WTC11 (cell line): ENCODE results near the gene CFAP298. TPM values are rescaled to one million over a fixed set of nuclear protein-coding genes. Genes with fewer than 3 reads are reported as not detected.

ENCODE experiments used
- ATAC-seq: fragments of 200-7000 bp; cut with Tn5 transposase; 2 replicates; pipeline ENCODE4 v1.10.0; 2021; ENCODE audit warnings: mild to moderate bottlenecking, moderate library complexity
- CTCF ChIA-PET: fragments of 300-600 bp; sonication (Branson Sonifier 250); formaldehyde crosslinking; loops from one replicate; lab custom pipeline; 2021; ENCODE audit warnings: antibody characterized with exemption; lab: Charles Lee
- POLR2A ChIA-PET: fragments of 350-600 bp; sonication (Branson Sonifier 250); formaldehyde crosslinking; loops from one replicate; lab custom pipeline; 2021; ENCODE audit warnings: antibody characterized with exemption; lab: Charles Lee
- DNase-seq: peaks from one replicate; pipeline ENCODE4 v3.0.0; 2021; ENCODE audit warnings: low spot score
- H3K27ac Mint-ChIP-seq: 2 replicates; pipeline ENCODE4 v1.8.0; 2021; ENCODE audit warnings: mixed read lengths
- H3K27me3 Mint-ChIP-seq: 2 replicates; pipeline ENCODE4 v1.8.0; 2021; ENCODE audit warnings: low read depth, mild to moderate bottlenecking, moderate library complexity, mixed read lengths
- H3K36me3 Mint-ChIP-seq: 2 replicates; pipeline ENCODE4 v1.8.0; 2021; ENCODE audit warnings: mixed read lengths
- H3K4me1 Mint-ChIP-seq: 2 replicates; pipeline ENCODE4 v1.8.0; 2022; ENCODE audit warnings: mixed read lengths
- H3K4me3 Mint-ChIP-seq: 2 replicates; pipeline ENCODE4 v1.8.0; 2021; ENCODE audit warnings: mild to moderate bottlenecking, moderate library complexity, mixed read lengths
- H3K9me3 Mint-ChIP-seq: 2 replicates; pipeline ENCODE4 v1.8.0; 2021; ENCODE audit warnings: mixed read lengths
- ATF1 ChIP-seq: sonication (generic); formaldehyde crosslinking; IDR thresholded peaks from 2 replicates; pipeline ENCODE4 v1.8.1; 2023; ENCODE audit warnings: mild to moderate bottlenecking, moderate library complexity, missing genetic modification reagents
- EMX1 ChIP-seq: fragments of 250-450 bp; sonication (Bioruptor Pico); IDR thresholded peaks from 2 replicates; pipeline ENCODE4 v1.8.0; 2021; ENCODE audit warnings: mild to moderate bottlenecking
- ESRRA ChIP-seq: sonication (generic); formaldehyde crosslinking; IDR thresholded peaks from 2 replicates; pipeline ENCODE4 v1.8.1; 2022; ENCODE audit warnings: mild to moderate bottlenecking, missing genetic modification reagents, borderline replicate concordance
- FOXK1 ChIP-seq: sonication (generic); formaldehyde crosslinking; IDR thresholded peaks from 2 replicates; pipeline ENCODE4 v1.8.0; 2022; ENCODE audit warnings: mild to moderate bottlenecking, moderate library complexity, missing genetic modification reagents
- IRF2 ChIP-seq: sonication (generic); formaldehyde crosslinking; IDR thresholded peaks from 2 replicates; pipeline ENCODE4 v1.8.0; 2022; ENCODE audit warnings: low read depth, missing genetic modification reagents, borderline replicate concordance
- MXD4 ChIP-seq: fragments of 250-450 bp; sonication (Bioruptor Pico); IDR thresholded peaks from 2 replicates; pipeline ENCODE4 v1.8.0; 2021; ENCODE audit warnings: mild to moderate bottlenecking, moderate library complexity, borderline replicate concordance
- MYBL2 ChIP-seq: sonication (generic); formaldehyde crosslinking; IDR thresholded peaks from 2 replicates; pipeline ENCODE4 v1.8.1; 2023; ENCODE audit warnings: mild to moderate bottlenecking, moderate library complexity, missing genetic modification reagents
- PRRX2 ChIP-seq: fragments of 250-450 bp; sonication (Bioruptor Pico); IDR thresholded peaks from 2 replicates; pipeline ENCODE4 v1.8.0; 2021; ENCODE audit warnings: mild to moderate bottlenecking
- SOX15 ChIP-seq: fragments of 250-450 bp; sonication (Bioruptor Pico); IDR thresholded peaks from 2 replicates; pipeline ENCODE4 v1.9.0; 2021; ENCODE audit warnings: mild to moderate bottlenecking
- TEAD4 ChIP-seq: sonication (generic); formaldehyde crosslinking; IDR thresholded peaks from 2 replicates; pipeline ENCODE4 v1.8.0; 2022; ENCODE audit warnings: mild to moderate bottlenecking, missing genetic modification reagents
- TP53 ChIP-seq: sonication (generic); formaldehyde crosslinking; IDR thresholded peaks from 2 replicates; pipeline ENCODE4 v1.8.1; 2023; ENCODE audit warnings: mild to moderate bottlenecking, missing genetic modification reagents
- ZNF138 ChIP-seq: sonication (generic); formaldehyde crosslinking; conservative IDR thresholded peaks from 2 replicates; pipeline ENCODE4 v1.8.1; 2022; ENCODE audit warnings: mild to moderate bottlenecking, moderate library complexity, missing genetic modification reagents
- ZNF396 ChIP-seq: fragments of 250-450 bp; sonication (Bioruptor Pico); IDR thresholded peaks from 2 replicates; pipeline ENCODE4 v1.8.0; 2021; ENCODE audit warnings: mild to moderate bottlenecking, moderate library complexity, borderline replicate concordance
- total RNA-seq: library from RNA; stranded (reverse); gene quantifications from 3 replicates; pipeline ENCODE4 v1.2.3, GENCODE V29; 2021
- TF ChIP-seq, protein P1 (sequence below): sonication (generic); formaldehyde crosslinking; conservative IDR thresholded peaks from 2 replicates; pipeline ENCODE4 v1.8.1; 2022; ENCODE audit warnings: mild to moderate bottlenecking, missing genetic modification reagents
- TF ChIP-seq, protein P2 (sequence below): sonication (generic); formaldehyde crosslinking; IDR thresholded peaks from 2 replicates; pipeline ENCODE4 v1.8.0; 2023; ENCODE audit warnings: mild to moderate bottlenecking, missing genetic modification reagents
- TF ChIP-seq, protein P3 (sequence below): sonication (generic); formaldehyde crosslinking; IDR thresholded peaks from 2 replicates; pipeline ENCODE4 v1.8.1; 2022; ENCODE audit warnings: low read depth, missing genetic modification reagents, borderline replicate concordance
- TF ChIP-seq, protein P4 (sequence below): fragments of 250-450 bp; sonication (Bioruptor Pico); IDR thresholded peaks from 2 replicates; pipeline ENCODE4 v1.9.0; 2021; ENCODE audit warnings: moderate library complexity, mild to moderate bottlenecking, inconsistent platforms, borderline replicate concordance
- TF ChIP-seq, protein P5 (sequence below): fragments of 200-600 bp; IDR thresholded peaks from 2 replicates; pipeline ENCODE4 v1.8.0; 2022; ENCODE audit warnings: antibody characterized with exemption
- TF ChIP-seq, protein P6 (sequence below): fragments of 250-450 bp; sonication (Bioruptor Pico); conservative IDR thresholded peaks from 2 replicates; pipeline ENCODE4 v1.9.0; 2021; ENCODE audit warnings: mild to moderate bottlenecking
- TF ChIP-seq, protein P7 (sequence below): sonication (generic); formaldehyde crosslinking; IDR thresholded peaks from 2 replicates; pipeline ENCODE4 v1.8.1; 2023; ENCODE audit warnings: mild to moderate bottlenecking, missing genetic modification reagents
- TF ChIP-seq, protein P8 (sequence below): sonication (generic); formaldehyde crosslinking; IDR thresholded peaks from 2 replicates; pipeline ENCODE4 v1.8.1; 2022; ENCODE audit warnings: mild to moderate bottlenecking, moderate library complexity, missing genetic modification reagents
- TF ChIP-seq, protein P9 (sequence below): fragments of 250-450 bp; sonication (Bioruptor Pico); IDR thresholded peaks from 2 replicates; pipeline ENCODE4 v2.1.2; 2022; ENCODE audit warnings: mild to moderate bottlenecking, moderate library complexity

Gene CFAP298
- total RNA-seq, 1 experiment from 2014 or later, result 98.1 TPM

DNA sequence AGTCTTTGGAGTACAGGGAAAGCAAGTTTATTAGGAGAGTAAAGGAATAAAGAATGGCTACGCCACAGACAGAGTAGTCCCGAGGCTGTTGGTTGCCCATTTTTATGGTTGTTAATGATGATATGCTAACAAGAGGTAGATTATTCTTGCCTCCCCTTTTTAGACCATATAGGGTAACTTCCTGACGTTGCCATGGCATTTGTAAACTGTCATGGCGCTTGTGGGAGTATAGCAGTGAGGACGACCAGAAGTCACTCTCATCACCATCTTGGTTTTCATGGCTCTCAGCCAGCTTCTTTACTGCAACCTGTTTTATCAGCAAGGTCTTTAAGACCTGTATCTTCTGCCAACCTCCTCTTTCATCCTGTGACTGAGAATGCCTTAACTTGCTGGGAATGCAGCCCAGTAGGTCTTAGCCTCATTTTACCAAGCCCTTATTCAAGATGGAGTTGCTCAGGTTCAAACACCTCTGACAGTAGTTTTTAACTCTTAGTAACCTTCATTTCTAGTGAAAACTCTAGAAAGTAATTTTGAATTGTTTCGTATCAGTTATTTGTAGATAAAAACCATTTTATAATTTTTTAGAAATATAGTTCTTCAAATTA lies 53.1 kb downstream of the CFAP298 start:
- peaks cover 4% of the 10 kb centered on the region for H3K9me3 Mint-ChIP-seq
- DNase-seq, result no peak
- no peak for ATAC-seq
- H3K4me3 Mint-ChIP-seq, result no peak overlapping the region
- POLR2A ChIA-PET, result no interaction called here
- H3K36me3 Mint-ChIP-seq, result peaks cover under 1% of the 10 kb centered on the region; the same call in 1 of the 2 replicates
- H3K27ac Mint-ChIP-seq, result no peak overlapping the region
- no peak for TF ChIP-seq TP53 (CRISPR knock-in tag)
- no peak for TF ChIP-seq ZNF138 (CRISPR knock-in tag)
- no peak for TF ChIP-seq MXD4 (CRISPR knock-in tag)
- TF ChIP-seq, protein P1, sequence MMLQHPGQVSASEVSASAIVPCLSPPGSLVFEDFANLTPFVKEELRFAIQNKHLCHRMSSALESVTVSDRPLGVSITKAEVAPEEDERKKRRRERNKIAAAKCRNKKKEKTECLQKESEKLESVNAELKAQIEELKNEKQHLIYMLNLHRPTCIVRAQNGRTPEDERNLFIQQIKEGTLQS, result no peak
- TF ChIP-seq, protein P2, sequence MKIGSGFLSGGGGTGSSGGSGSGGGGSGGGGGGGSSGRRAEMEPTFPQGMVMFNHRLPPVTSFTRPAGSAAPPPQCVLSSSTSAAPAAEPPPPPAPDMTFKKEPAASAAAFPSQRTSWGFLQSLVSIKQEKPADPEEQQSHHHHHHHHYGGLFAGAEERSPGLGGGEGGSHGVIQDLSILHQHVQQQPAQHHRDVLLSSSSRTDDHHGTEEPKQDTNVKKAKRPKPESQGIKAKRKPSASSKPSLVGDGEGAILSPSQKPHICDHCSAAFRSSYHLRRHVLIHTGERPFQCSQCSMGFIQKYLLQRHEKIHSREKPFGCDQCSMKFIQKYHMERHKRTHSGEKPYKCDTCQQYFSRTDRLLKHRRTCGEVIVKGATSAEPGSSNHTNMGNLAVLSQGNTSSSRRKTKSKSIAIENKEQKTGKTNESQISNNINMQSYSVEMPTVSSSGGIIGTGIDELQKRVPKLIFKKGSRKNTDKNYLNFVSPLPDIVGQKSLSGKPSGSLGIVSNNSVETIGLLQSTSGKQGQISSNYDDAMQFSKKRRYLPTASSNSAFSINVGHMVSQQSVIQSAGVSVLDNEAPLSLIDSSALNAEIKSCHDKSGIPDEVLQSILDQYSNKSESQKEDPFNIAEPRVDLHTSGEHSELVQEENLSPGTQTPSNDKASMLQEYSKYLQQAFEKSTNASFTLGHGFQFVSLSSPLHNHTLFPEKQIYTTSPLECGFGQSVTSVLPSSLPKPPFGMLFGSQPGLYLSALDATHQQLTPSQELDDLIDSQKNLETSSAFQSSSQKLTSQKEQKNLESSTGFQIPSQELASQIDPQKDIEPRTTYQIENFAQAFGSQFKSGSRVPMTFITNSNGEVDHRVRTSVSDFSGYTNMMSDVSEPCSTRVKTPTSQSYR (CRISPR knock-in tag), result no peak
- TF ChIP-seq, protein P3, sequence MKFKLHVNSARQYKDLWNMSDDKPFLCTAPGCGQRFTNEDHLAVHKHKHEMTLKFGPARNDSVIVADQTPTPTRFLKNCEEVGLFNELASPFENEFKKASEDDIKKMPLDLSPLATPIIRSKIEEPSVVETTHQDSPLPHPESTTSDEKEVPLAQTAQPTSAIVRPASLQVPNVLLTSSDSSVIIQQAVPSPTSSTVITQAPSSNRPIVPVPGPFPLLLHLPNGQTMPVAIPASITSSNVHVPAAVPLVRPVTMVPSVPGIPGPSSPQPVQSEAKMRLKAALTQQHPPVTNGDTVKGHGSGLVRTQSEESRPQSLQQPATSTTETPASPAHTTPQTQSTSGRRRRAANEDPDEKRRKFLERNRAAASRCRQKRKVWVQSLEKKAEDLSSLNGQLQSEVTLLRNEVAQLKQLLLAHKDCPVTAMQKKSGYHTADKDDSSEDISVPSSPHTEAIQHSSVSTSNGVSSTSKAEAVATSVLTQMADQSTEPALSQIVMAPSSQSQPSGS, result no peak
- TF ChIP-seq TEAD4 (CRISPR knock-in tag), result no peak
- TF ChIP-seq, protein P4, sequence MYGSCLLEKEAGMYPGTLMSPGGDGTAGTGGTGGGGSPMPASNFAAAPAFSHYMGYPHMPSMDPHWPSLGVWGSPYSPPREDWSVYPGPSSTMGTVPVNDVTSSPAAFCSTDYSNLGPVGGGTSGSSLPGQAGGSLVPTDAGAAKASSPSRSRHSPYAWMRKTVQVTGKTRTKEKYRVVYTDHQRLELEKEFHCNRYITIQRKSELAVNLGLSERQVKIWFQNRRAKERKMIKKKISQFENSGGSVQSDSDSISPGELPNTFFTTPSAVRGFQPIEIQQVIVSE (CRISPR knock-in tag), result no peak
- TF ChIP-seq, protein P5, sequence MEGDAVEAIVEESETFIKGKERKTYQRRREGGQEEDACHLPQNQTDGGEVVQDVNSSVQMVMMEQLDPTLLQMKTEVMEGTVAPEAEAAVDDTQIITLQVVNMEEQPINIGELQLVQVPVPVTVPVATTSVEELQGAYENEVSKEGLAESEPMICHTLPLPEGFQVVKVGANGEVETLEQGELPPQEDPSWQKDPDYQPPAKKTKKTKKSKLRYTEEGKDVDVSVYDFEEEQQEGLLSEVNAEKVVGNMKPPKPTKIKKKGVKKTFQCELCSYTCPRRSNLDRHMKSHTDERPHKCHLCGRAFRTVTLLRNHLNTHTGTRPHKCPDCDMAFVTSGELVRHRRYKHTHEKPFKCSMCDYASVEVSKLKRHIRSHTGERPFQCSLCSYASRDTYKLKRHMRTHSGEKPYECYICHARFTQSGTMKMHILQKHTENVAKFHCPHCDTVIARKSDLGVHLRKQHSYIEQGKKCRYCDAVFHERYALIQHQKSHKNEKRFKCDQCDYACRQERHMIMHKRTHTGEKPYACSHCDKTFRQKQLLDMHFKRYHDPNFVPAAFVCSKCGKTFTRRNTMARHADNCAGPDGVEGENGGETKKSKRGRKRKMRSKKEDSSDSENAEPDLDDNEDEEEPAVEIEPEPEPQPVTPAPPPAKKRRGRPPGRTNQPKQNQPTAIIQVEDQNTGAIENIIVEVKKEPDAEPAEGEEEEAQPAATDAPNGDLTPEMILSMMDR, result no peak
- peaks cover 62% of the 10 kb centered on the region for H3K4me1 Mint-ChIP-seq
- CTCF ChIA-PET, result no interaction called here
- no peaks in the 10 kb centered on the region for H3K27me3 Mint-ChIP-seq

DNA sequence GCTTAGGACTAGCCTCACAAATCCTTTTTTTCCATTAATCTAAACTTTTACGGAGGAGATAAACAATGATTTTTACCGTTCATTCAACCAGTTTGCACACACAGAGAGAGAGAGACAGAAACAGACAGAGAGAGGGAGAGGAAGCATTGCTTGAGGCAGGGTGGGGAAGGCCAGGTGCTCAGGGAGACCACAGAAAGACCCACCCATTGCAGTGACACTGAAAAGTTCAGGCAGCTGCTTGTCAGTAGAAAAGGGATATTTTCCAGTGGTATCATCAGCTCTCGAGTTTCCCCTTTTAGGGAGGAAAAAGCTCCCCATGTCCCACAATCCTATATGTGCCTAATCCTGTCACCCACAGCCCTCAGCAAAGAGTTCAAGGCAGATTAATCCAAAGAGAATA lies 54.1 kb downstream of the CFAP298 start:
- no peak overlapping the region; the same call in 1 of the 2 replicates for H3K27ac Mint-ChIP-seq
- no peak overlapping the region for H3K4me3 Mint-ChIP-seq
- no peaks in the 10 kb centered on the region for H3K9me3 Mint-ChIP-seq
- ChIA-PET POLR2A (no interaction called here), CTCF (no interaction called here)
- no peak for ATAC-seq
- no peaks in the 10 kb centered on the region for H3K36me3 Mint-ChIP-seq
- DNase-seq, result no peak
- no peaks in the 10 kb centered on the region for H3K27me3 Mint-ChIP-seq
- H3K4me1 Mint-ChIP-seq, result peaks cover 58% of the 10 kb centered on the region
- TF ChIP-seq, protein P6, sequence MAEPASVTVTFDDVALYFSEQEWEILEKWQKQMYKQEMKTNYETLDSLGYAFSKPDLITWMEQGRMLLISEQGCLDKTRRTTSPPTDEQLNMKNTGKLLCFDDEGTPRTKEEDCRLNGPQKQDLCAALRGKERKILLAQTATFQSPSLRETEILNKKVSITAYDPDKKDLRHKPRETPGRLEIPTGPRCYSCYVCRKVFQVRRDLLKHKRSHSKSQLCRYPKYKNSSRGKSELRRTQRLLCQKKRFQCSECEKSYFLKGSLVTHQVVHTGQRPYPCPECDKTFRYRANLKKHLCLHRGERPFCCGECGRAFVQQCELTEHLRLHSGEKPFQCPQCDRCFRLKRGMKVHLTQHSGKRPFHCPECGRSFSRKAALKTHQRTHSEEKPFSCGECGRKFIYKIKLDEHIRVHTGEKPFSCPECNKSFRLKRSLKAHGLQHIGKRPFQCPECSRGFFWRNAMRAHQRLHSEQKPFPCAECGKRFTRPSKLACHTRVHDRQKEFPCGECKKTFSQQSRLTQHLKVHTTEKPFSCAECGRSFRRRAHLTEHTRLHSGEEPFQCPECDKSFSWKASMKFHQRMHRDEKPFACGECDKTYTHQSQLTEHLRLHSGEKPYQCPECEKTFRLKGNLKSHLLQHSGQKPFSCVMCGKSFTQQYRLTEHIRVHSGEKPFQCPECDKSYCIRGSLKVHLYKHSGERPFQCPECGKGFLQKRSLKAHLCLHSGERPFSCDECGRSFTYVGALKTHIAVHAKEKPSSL (CRISPR knock-in tag), result no peak
- TF ChIP-seq SOX15 (no peak), ATF1 (no peak), MYBL2 (CRISPR knock-in tag) (no peak), ESRRA (CRISPR knock-in tag) (no peak), IRF2 (no peak), PRRX2 (CRISPR knock-in tag) (no peak), FOXK1 (no peak), EMX1 (CRISPR knock-in tag) (no peak), ZNF396 (CRISPR knock-in tag) (no peak)
- TF ChIP-seq, protein P7, sequence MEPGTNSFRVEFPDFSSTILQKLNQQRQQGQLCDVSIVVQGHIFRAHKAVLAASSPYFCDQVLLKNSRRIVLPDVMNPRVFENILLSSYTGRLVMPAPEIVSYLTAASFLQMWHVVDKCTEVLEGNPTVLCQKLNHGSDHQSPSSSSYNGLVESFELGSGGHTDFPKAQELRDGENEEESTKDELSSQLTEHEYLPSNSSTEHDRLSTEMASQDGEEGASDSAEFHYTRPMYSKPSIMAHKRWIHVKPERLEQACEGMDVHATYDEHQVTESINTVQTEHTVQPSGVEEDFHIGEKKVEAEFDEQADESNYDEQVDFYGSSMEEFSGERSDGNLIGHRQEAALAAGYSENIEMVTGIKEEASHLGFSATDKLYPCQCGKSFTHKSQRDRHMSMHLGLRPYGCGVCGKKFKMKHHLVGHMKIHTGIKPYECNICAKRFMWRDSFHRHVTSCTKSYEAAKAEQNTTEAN (CRISPR knock-in tag), result no peak
- TF ChIP-seq, protein P8, sequence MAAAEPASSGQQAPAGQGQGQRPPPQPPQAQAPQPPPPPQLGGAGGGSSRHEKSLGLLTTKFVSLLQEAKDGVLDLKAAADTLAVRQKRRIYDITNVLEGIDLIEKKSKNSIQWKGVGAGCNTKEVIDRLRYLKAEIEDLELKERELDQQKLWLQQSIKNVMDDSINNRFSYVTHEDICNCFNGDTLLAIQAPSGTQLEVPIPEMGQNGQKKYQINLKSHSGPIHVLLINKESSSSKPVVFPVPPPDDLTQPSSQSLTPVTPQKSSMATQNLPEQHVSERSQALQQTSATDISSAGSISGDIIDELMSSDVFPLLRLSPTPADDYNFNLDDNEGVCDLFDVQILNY, result no peak
- TF ChIP-seq, protein P9, sequence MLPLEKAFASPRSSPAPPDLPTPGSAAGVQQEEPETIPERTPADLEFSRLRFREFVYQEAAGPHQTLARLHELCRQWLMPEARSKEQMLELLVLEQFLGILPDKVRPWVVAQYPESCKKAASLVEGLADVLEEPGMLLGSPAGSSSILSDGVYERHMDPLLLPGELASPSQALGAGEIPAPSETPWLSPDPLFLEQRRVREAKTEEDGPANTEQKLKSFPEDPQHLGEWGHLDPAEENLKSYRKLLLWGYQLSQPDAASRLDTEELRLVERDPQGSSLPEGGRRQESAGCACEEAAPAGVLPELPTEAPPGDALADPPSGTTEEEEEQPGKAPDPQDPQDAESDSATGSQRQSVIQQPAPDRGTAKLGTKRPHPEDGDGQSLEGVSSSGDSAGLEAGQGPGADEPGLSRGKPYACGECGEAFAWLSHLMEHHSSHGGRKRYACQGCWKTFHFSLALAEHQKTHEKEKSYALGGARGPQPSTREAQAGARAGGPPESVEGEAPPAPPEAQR, result no peak
